HepG2 (cell line): ENCODE data around the gene RNF213. TPM values are rescaled to one million over a fixed set of nuclear protein-coding genes. Genes with fewer than 3 reads are reported as not detected.

Experiments used
- AGO1 ChIP-seq: fragments of 200-400 bp; formaldehyde crosslinking; IDR thresholded peaks from 2 replicates; pipeline ENCODE4 v1.6.1; 2017; ENCODE audit warnings: mild to moderate bottlenecking, low read depth, low read length, moderate library complexity; ENCODE audit not compliant: poor library complexity, severe bottlenecking
- CCDC6 ChIP-seq: sonication (generic); formaldehyde crosslinking; IDR thresholded peaks from 2 replicates; pipeline ENCODE4 v1.8.1; 2022; ENCODE audit warnings: mild to moderate bottlenecking, missing genetic modification reagents, moderate library complexity
- CEBPG ChIP-seq: IDR thresholded peaks from 2 replicates; pipeline ENCODE4 v1.6.1; 2016
- DPF2 ChIP-seq: sonication (generic); formaldehyde crosslinking; IDR thresholded peaks from 2 replicates; pipeline ENCODE4 v1.4.0; 2020; ENCODE audit warnings: mild to moderate bottlenecking, low read depth, missing genetic modification reagents, borderline replicate concordance
- FOXK2 ChIP-seq: fragments of 450-650 bp; IDR thresholded peaks from 2 replicates; pipeline ENCODE4 v1.6.1; 2016
- POLR2A ChIP-seq, 2 experiments: IDR thresholded peaks; 2 replicates each; pipeline ENCODE4 v1.6.1; 2011; ENCODE audit warnings: low read depth in 2 of 2, low read length in 2 of 2, mild to moderate bottlenecking in 1 of 2, moderate library complexity in 1 of 2; ENCODE audit not compliant: insufficient read depth in 1 of 2
- POLR2AphosphoS5 ChIP-seq: IDR thresholded peaks from 2 replicates; pipeline ENCODE4 v1.6.1; 2012; ENCODE audit warnings: low read depth, low read length
- REPIN1 ChIP-seq: sonication (generic); formaldehyde crosslinking; IDR thresholded peaks from 2 replicates; pipeline ENCODE4 v1.8.0; 2022; ENCODE audit warnings: missing genetic modification reagents, low read depth, mild to moderate bottlenecking, borderline replicate concordance
- RXRA ChIP-seq: sonication (generic); formaldehyde crosslinking; IDR thresholded peaks from 2 replicates; pipeline ENCODE4 v1.5.1; 2020; ENCODE audit warnings: missing genetic modification reagents
- SIN3A ChIP-seq: IDR thresholded peaks from 2 replicates; pipeline ENCODE4 v1.6.1; 2011; ENCODE audit warnings: low read depth, mild to moderate bottlenecking, control low read depth, low read length, borderline replicate concordance
- SMAD9 ChIP-seq: sonication (generic); formaldehyde crosslinking; IDR thresholded peaks from 2 replicates; pipeline ENCODE4 v1.5.1; 2020; ENCODE audit warnings: mild to moderate bottlenecking, missing genetic modification reagents
- TBL1XR1 ChIP-seq: fragments of 150-350 bp; IDR thresholded peaks from 2 replicates; pipeline ENCODE4 v1.6.1; 2014; ENCODE audit warnings: borderline replicate concordance, low read length; ENCODE audit not compliant: partially characterized antibody
- TOPORS ChIP-seq: sonication (generic); formaldehyde crosslinking; IDR thresholded peaks from 2 replicates; pipeline ENCODE4 v1.8.0; 2023; ENCODE audit warnings: mild to moderate bottlenecking, missing genetic modification reagents
- ZFP41 ChIP-seq: sonication (generic); formaldehyde crosslinking; IDR thresholded peaks from 2 replicates; pipeline ENCODE4 v1.4.0; 2020; ENCODE audit warnings: mild to moderate bottlenecking, missing genetic modification reagents, borderline replicate concordance
- ZMAT3 ChIP-seq: sonication (generic); formaldehyde crosslinking; conservative IDR thresholded peaks from 2 replicates; pipeline ENCODE4 v1.7.0; 2021; ENCODE audit warnings: missing genetic modification reagents
- ZNF101 ChIP-seq: sonication (generic); formaldehyde crosslinking; IDR thresholded peaks from 2 replicates; pipeline ENCODE4 v1.4.0; 2020; ENCODE audit warnings: mild to moderate bottlenecking, low read depth, missing genetic modification reagents, borderline replicate concordance
- ZNF446 ChIP-seq: sonication (generic); formaldehyde crosslinking; IDR thresholded peaks from 2 replicates; pipeline ENCODE4 v1.5.0; 2020; ENCODE audit warnings: mild to moderate bottlenecking, missing genetic modification reagents
- ZNF589 ChIP-seq: sonication (generic); formaldehyde crosslinking; conservative IDR thresholded peaks from 2 replicates; pipeline ENCODE4 v1.8.0; 2022; ENCODE audit warnings: mild to moderate bottlenecking, moderate library complexity, missing genetic modification reagents
- polyA plus RNA-seq, 8 experiments: library from polyadenylated mRNA; depleted of rRNA in 3 of 8; stranded (reverse) in 7 of 8; unstranded in 1 of 8; fragments of >200 nt; fragmentation: Illumina TruSeq in 4 of 8; extraction: Trizol in 4 of 8; gene quantifications; 2 replicates each; pipeline versions ENCODE4 v1.2.1 to v1.2.3, GENCODE V29; 2011 to 2016; ENCODE audit warnings: low read depth in 4 of 8, missing spikeins in 1 of 8, mixed read lengths in 1 of 8; ENCODE audit not compliant: insufficient read depth in 1 of 8
- total RNA-seq, 5 experiments: library from RNA; depleted of rRNA; stranded (reverse); fragments of >200 nt; fragmentation: Illumina TruSeq; extraction: Trizol; gene quantifications; 2 replicates each; pipeline ENCODE4 v1.2.3, GENCODE V29; 2016; ENCODE audit warnings: low read depth in 1 of 5
- TF ChIP-seq, protein P1 (sequence below): sonication (generic); formaldehyde crosslinking; IDR thresholded peaks from 2 replicates; pipeline ENCODE4 v1.8.1; 2023; ENCODE audit warnings: mild to moderate bottlenecking, missing genetic modification reagents
- TF ChIP-seq, protein P2 (sequence below): sonication (generic); formaldehyde crosslinking; IDR thresholded peaks from 2 replicates; pipeline ENCODE4 v1.4.0; 2020; ENCODE audit warnings: mild to moderate bottlenecking, missing genetic modification reagents
- TF ChIP-seq, protein P3 (sequence below): sonication (generic); formaldehyde crosslinking; IDR thresholded peaks from 2 replicates; pipeline ENCODE4 v1.5.0; 2020; ENCODE audit warnings: mild to moderate bottlenecking, missing genetic modification reagents
- TF ChIP-seq, protein P4 (sequence below): sonication (generic); formaldehyde crosslinking; IDR thresholded peaks from 2 replicates; pipeline ENCODE4 v1.5.0; 2020; ENCODE audit warnings: missing genetic modification reagents, mild to moderate bottlenecking, borderline replicate concordance

The RNF213 gene
- total and polyA plus RNA-seq, 2 of the 13 experiments (the other 11 are each of a cell fraction or from before 2014, with no cell fraction given), result 38.6 to 38.7 TPM

DNA sequence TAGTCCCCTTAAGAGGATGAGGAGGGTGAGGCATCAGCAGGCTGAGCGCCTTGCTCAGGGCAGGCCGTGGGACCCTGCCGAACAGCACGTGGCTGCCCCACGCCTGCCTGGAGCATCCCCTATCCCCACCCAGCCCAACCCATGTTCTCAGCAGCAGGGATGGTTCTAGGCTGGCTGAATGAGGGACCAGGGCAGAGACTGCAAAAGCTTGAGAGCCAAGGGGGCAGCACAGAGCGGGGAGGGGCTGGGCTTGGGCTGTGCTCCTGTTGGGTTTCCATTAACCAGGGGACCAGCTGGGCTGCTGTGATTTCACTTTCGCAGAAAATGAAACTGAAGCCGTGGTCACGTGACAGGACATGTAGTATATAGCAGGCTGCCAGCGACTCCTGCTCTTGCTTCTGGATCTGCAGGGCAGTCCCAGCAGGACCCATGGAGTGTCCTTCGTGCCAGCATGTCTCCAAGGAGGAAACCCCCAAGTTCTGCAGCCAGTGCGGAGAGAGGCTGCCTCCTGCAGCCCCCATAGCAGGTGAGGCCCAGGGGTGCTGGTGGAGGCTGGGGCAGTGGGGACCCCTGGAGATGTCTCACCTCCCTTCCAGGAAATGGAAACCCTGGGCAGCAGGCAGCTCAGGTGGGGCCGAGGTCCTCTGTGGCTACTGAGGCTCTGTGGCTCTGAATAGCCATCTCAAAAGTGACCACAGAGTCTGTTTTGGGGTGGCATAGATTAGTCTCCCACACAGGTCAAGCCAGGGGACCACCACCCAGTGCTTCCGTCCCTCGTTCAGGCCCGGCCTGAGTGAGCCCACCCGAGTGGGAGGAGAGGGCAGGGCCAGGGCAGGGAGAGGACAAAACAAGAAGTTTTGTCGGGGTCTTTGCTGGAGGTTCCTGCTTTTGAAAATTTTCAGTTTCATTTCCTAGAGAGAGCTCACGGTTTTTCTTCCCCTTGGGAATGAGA lies 2.9 kb downstream of the RNF213 start (continued):
- TF ChIP-seq, protein P1, sequence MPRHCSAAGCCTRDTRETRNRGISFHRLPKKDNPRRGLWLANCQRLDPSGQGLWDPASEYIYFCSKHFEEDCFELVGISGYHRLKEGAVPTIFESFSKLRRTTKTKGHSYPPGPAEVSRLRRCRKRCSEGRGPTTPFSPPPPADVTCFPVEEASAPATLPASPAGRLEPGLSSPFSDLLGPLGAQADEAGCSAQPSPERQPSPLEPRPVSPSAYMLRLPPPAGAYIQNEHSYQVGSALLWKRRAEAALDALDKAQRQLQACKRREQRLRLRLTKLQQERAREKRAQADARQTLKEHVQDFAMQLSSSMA (CRISPR knock-in tag), result peak; percentile 88
- TF ChIP-seq ZNF101, result no peak
- TF ChIP-seq TOPORS (CRISPR knock-in tag), result 0 out of 2 replicates have a peak, but pooled peaks have one; percentile 65
- TF ChIP-seq SMAD9, result no peak
- TF ChIP-seq, protein P2, sequence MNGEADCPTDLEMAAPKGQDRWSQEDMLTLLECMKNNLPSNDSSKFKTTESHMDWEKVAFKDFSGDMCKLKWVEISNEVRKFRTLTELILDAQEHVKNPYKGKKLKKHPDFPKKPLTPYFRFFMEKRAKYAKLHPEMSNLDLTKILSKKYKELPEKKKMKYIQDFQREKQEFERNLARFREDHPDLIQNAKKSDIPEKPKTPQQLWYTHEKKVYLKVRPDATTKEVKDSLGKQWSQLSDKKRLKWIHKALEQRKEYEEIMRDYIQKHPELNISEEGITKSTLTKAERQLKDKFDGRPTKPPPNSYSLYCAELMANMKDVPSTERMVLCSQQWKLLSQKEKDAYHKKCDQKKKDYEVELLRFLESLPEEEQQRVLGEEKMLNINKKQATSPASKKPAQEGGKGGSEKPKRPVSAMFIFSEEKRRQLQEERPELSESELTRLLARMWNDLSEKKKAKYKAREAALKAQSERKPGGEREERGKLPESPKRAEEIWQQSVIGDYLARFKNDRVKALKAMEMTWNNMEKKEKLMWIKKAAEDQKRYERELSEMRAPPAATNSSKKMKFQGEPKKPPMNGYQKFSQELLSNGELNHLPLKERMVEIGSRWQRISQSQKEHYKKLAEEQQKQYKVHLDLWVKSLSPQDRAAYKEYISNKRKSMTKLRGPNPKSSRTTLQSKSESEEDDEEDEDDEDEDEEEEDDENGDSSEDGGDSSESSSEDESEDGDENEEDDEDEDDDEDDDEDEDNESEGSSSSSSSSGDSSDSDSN (CRISPR knock-in tag), result peak; percentile 51
- peak; percentile 86 for TF ChIP-seq ZMAT3
- TF ChIP-seq CEBPG, result peak; percentile 37; the same call in 1 of the 2 replicates
- TF ChIP-seq, protein P3, sequence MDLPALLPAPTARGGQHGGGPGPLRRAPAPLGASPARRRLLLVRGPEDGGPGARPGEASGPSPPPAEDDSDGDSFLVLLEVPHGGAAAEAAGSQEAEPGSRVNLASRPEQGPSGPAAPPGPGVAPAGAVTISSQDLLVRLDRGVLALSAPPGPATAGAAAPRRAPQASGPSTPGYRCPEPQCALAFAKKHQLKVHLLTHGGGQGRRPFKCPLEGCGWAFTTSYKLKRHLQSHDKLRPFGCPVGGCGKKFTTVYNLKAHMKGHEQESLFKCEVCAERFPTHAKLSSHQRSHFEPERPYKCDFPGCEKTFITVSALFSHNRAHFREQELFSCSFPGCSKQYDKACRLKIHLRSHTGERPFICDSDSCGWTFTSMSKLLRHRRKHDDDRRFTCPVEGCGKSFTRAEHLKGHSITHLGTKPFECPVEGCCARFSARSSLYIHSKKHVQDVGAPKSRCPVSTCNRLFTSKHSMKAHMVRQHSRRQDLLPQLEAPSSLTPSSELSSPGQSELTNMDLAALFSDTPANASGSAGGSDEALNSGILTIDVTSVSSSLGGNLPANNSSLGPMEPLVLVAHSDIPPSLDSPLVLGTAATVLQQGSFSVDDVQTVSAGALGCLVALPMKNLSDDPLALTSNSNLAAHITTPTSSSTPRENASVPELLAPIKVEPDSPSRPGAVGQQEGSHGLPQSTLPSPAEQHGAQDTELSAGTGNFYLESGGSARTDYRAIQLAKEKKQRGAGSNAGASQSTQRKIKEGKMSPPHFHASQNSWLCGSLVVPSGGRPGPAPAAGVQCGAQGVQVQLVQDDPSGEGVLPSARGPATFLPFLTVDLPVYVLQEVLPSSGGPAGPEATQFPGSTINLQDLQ (CRISPR knock-in tag), result no peak
- peak; percentile 98 for TF ChIP-seq POLR2AphosphoS5
- peak; percentile 85 for TF ChIP-seq TBL1XR1
- TF ChIP-seq, protein P4, sequence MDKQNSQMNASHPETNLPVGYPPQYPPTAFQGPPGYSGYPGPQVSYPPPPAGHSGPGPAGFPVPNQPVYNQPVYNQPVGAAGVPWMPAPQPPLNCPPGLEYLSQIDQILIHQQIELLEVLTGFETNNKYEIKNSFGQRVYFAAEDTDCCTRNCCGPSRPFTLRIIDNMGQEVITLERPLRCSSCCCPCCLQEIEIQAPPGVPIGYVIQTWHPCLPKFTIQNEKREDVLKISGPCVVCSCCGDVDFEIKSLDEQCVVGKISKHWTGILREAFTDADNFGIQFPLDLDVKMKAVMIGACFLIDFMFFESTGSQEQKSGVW (CRISPR knock-in tag), result no peak
- TF ChIP-seq ZNF589, result no peak
- TF ChIP-seq RXRA, result 0 out of 2 replicates have a peak, but pooled peaks have one; percentile 44
- TF ChIP-seq ZFP41 (CRISPR knock-in tag), result no peak; the same call in 1 of the 2 replicates
- peak; percentile 38; the same call in 1 of the 2 replicates for TF ChIP-seq CCDC6 (CRISPR knock-in tag)
- TF ChIP-seq SIN3A, result peak; percentile 81
- peak; percentile 81 for TF ChIP-seq AGO1
- peak; percentile 99 to 100 for TF ChIP-seq POLR2A (IDR thresholded peaks at IDR 0.05; ENCODE audit: insufficient read depth in 1 of 2, low read depth in 2 of 2, low read length in 2 of 2)
- no peak for TF ChIP-seq DPF2 (CRISPR knock-in tag)
- TF ChIP-seq FOXK2, result peak; percentile 71; the same call in 1 of the 2 replicates
- TF ChIP-seq REPIN1 (CRISPR knock-in tag), result peak; percentile 83
- 0 out of 2 replicates have a peak, but pooled peaks have one; percentile 40 for TF ChIP-seq ZNF446
